HG02938 (cell line): ENCODE results near the gene CEBPE.

Source experiments
- ATAC-seq: cut with Tn5 transposase; IDR thresholded peaks from one replicate; pipeline ENCODE4 v1.9.1; 2021; ENCODE audit warnings: mild to moderate bottlenecking, moderate library complexity; ENCODE audit not compliant: unreplicated experiment

Gene CEBPE

DNA sequence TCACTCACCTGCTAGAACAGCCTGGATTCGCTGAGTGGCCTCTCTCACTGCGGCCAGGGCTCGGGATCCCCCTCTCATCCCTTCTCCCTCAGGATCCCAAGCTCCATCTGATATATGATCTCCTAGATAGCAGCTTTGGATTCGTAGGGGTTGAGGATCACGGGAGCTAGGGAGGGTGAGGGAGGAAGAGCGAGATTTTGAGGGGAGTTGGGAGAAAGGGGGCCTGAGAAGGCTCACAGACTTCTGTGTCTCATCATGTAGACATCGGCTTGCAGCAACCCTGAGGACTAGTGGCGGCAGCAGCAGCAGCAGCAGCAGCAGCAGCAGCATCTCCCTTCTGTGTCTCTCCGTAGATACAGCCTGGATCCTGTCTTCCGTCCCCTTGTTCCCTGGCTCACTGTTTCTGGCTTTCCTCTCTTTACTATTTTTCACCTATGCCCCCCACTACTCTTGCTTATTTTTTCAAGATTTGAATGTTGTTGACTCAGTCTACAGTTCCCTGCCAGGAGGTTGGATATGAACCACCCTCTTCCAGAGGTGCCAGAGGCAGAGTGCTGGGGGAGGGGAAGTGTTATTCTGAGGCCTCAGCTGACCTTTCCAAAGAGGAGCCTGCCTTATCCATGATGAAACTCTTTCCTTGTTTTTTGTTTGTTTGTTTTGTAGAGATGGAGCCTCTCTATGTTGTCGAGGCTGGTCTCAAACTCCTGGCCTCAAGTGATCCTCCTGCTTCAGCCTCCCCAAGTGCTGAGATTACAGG is 14.3 kb downstream of the CEBPE start, which contains the start of gene CIROP:
TSS of gene CIROP (minus strand) at position 399 of the 757 bp plus-strand sequence. CDS start at position 330, 69 bp downstream.
- ATAC-seq = no peak

DNA sequence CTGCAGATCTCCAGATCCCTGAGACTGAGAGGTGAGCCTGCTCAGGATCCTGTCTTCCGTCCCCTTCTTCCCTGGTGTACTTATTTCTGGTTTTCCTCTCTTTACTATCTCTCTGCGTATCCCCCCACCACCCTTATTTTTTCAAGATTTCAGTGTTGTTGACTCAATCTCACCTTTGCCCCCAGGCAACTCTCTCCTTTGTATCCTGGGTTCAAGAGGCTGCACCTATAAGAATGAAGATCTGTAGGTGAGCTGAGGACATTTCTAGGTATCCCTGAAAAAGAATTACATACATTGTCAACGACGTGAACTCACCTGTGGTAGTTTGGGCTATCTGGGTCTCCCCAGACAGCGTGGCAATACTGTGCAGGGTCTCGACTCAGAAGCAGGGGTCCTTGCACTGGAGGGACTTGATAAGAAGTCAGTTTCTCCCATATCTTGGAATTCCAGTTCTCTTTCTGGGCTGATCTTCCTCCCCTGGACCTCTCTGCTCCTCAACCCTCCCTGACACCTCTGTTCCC is 14.9 kb downstream of the CEBPE start:
- no peak for ATAC-seq

DNA sequence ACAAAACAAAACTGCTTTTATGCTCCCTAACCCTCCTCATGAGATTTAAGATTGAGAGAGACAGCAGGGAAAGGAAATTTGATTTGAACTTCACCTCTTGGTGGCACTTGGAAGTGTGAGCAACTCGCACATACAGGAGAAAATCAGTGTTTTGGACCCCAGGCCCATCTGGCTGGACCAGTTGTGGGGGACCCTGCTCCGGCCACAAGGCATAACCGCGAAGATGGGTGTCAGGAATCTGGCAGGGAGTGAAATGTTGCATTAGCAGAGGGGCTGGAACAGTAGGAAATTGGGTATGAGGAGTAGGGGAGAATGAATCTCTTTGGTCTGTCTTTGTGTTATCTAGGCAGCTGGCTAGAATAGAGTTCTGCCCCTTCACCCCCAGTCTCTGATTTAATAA is 15.5 kb downstream of the CEBPE start:
- ATAC-seq = no peak

DNA sequence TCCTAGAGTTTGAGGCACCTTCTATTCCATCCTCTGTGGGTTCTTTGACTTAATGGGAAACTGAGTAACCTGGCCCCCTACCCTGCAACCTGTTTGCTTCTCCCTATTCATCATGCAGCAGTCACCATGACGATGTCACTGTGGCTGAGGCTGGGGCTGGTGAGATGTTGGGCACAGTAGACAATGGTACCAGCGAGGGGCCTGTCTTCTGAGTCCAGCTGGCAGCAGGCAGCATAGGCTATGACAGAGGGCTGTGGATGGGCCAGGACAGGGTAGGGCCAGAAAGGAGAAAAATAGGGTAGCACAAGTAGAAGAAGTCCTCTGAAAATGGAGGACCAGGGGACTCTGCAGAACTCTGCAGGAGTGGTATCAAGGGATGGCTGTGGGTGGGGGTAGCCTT is 16.3 kb downstream of the CEBPE start:
- no peak for ATAC-seq

DNA sequence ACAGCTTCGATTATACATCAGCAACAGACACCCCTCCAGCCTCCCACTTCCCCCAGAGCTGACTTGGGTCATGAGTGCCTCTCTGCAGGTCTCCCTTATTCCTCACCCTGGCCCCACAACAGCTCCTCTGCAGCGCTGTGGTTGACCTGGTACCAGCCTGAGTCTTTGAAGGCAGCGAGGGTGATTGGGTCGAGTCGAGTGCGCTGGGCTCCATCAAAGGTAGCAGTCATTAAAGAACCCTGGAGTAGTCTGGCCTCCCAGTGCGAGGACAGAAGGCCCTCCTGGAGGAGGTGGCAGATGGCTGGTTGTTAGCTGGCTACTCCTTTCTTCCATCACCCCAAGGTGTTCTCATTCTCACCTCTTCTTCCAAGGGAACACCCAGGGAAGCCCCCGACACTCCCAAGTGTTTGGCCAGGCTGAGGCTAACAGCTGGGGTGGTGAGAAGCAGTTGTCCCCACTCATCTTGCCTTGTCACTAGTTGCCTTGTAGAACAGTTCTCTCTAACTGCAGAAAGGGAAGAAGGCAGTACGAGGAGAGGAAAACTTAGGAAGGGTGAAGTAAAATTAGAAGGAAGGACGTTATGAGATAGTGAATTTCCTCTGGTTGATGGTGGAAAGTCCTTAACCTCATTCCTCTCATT is 16.9 kb downstream of the CEBPE start:
- no peak for ATAC-seq

DNA sequence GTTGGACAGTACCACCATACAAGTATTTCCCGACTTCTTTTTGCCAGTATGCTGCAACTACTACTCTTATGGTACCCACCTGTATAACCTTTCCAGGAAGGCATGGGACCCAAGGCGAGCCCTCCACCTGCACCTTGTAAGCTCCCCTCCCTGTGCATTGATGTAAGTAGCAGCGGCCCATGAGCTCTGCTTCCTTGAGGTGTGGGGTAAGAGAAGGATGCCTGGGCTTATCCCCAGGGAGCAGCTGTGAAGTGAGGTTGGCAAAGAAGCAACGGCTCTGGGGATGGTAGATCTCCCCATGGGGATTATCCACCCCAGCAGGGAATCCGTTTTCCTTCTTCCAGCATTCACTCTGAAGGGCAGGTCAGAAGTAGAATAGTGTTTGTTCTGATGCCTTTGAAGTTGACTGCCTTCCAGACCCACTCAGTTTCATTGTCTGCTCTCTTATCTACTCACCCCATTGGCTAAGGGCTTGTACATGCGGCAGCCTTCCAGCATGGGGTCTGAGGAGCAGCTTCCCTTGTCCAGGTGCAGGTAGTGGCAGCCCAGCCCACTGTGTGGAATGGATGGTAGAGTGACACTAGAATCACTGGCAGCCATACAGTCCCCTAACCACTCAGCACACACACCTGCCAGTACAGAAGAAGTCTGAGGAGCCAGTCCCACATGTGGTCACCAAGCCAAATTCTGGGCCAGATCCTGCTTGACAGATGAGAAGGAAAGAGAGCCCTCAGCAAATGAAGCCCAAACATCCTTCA is 17.7 kb downstream of the CEBPE start:
- no peak for ATAC-seq

DNA sequence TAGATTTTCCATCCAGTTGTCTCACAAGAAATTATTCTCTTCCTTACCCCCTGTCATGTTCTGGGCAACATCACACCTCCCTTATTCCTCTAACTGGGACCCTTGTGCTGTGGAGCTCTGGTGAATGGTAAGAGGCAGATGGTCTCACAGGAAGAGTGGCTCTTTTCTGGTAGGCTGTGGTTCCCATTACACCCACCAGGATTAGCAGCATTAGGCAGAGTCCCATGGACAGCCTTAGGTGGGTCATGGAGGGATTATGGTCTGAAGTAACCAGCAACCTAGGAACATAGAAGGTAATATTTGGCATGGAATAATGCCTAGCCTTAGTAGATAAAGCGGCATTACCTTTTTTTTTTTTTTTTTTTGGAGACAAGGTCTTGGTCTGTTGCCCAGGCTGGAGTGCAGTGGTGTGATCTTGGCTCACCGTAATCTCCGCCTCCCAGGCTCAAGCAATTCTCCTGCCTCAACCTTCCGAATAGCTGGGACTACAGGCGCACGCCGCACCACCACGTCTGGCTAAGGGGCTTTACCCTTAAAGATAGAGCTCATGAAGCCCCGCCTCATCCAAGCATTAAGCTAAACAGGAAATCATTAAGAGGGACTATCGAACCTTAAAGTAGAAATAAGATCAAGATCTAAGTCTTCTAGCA is 19.7 kb downstream of the CEBPE start:
- ATAC-seq = no peak

DNA sequence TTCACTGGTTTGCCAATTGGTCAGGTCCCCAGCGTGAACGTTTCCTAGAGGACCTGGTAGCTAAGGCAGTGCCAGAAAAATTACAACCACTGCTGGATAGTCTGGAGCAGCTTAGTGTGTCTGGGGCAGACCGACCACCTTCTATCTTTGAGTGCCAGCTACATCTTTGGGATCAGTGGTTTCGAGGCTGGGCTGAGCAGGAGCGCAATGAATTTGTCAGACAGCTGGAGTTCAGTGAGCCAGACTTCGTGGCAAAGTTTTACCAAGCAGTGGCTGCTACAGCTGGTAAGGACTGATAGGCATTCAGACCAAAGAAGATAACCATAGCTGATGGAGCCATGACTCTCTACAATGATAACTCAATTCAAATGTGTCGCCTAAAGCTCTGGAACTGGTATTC is 21.3 kb downstream of the CEBPE start:
- no peak for ATAC-seq

DNA sequence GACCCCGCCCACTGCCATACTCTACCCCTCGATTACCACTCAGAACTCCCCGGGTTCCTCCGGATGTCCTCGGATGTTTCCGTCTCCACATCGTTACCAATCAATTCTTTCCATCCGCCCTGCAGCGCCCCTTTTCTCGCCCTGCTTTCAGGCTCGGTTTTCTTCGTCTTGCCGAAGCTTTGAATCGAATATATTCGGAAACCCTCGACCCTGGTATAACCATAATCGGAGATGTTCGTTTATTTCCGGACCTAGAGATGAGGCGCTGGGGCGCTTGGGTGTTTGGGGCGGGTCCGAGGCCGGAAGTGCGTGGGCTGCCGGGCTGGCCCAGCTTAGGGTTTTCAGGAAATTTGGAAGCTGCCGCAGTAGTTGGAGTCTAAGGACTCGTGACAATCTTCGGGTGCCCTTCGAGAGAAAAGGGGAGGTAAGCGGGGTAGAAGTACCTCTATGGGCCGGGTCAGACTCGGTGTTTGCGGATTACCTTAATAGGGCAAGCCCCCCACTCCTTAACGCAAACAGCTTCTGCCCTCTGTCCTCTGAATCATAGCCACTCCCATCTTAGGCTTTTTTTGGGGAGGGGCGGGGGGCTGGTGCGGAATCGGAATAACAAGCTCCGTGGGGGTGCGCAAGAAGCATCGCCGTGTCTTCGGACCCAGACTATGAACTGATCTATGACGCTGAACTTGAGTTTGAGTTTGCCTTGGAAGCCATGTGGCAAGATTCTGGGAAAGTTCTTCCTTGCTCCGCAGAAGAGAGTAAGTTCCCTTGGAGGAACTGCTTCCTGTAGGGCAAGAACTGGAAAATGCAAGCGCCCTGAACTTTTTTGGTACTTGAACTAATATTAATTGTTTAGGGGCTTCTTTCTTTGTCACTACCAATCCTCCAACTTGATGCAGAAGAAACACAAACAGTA is 23.6 kb downstream of the CEBPE start, which contains the start of gene C14orf119:
TSS of gene C14orf119 (plus strand) at position 310 of the 913 bp plus-strand sequence. CDS start 2,154 bp downstream, outside the sequence.
- peak; percentile 92 for ATAC-seq

DNA sequence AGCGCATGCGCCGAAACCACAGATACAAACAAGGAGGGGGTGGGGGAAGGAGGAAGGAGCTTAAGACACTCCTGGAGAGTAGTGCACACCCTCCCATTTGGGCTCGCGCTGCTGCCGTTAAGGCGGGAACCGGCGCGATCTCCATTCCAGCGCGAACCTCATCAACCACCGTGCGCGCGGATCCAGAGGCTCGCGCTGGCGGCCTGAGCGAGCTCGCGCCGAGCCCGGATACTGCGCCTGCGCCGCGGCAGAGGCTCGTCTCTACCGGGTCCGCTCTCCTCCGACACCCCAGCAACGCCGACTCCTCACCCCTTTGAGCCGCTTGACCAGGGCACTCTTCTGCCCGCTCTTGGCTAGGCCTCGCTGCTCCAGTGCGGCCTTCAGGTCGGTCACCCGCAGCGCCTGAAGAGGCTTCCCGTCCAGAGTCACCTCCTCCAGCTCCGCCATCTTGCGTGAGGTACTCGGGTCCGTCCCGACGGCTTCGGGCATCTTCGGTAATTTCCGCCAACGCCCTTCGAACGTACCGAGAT is 24.3 kb downstream of the CEBPE start, which contains the start of gene ACIN1:
TSS of gene ACIN1 (minus strand) at position 471 of the 530 bp plus-strand sequence. CDS start at position 447, 24 bp downstream.
- peak; percentile 30 for ATAC-seq

DNA sequence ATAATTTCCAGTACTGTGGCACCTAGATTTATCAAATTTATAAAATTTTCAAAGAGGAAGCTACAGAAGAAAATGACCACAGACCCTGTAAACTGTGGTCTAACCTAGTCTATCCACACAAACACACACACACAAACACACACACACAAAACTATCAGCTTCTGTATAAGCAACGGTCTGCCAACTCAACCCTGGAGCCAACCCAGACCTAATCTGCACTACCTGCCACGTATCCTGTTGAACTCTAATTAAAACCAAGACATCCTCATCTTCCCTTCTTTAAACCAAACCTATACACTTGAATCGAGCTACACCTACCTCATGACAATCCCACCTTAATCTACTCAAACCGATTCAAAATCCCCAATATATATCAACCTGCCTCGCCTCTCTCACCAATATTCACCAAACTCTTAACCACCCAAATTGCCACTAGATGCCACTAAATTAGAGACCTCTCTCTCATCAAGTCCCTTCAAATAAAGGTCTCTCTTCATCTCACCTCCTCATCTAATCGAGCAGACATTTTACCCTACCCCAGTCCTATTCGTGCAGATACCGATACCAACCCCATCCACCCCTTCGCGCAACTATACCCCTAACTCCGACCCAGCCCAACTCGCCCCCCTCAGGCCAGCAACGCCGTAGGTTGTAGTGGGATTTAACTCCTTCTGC is 24.9 kb downstream of the CEBPE start:
- ATAC-seq = no peak

DNA sequence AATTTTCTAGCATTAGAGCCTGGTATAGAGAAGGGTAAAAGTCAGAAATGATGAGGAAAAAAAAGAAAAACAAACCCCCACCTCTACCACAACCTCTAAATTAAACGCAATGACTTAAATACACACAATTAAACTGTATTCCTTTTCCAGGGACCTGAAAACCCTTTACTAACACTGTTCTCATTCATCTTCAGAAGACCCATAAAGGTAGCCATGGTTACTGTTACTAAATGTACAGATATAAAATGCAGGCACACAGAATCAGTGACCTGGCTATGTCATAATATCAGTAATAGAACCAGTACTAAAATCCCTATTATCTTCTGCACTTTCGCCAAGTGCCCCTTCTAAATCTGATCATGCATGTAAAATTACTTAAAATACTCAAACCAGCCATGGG is 25.5 kb downstream of the CEBPE start:
- ATAC-seq = no peak

DNA sequence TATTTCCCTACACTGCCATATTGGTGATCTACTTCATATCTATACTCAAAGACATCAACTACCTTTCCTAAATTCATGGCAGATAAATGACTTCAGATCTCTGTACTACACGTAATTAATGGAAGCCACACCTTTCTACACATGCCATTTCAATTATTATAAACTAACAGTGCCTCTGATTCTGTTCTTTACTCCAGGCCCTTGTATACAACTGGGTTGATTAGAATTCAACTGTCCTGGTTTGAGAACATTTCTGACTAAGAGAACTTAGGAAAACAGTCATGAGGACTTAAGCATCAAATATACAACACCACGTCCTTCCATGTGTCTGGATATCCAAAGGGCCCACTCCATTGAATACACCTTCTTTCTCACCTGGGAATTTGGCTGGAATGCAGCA is 26.0 kb downstream of the CEBPE start:
- ATAC-seq = no peak

DNA sequence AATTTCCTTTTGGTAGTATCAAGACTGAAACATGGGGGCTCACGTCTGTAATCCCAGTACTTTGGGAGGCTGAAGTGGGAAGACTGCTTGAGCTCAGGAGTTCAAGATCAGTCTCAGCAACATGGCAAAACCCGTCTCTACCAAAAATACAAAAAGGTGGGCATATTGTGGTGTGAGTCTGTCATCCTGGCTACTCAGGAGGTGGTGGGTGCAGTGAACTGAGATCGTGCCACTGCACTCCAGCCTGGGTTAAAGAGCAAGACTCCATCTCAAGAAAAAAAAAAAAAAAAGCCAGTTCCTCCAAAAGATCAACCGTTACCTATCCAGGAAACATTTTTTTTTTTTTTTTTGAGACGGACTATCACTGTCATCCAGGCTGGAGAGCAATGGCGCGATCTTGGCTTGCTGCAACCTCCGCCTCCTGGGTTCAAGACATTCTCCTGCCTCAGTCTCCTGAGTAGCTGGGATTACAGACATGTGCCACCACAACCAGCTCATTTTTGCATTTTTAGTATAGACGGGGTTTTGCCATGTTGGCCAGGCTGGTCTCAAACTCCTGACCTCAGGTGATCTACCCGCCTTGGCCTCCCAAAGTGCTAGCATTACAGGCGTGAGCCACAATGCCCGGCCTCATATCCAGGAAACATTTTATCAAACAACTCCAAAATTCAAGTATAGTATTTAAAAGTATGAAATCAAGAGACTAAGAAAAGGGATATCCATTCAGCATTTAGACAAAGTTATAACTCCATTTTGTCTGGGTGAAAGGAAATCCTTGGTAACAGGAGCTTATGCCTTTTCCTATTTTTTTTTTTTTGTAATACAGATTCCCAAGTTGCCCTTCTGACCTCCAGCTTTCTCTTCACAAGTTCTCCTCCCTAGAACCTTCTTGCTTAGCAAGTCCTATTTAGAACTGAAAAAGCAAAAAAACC is 27.5 kb downstream of the CEBPE start:
- ATAC-seq = no peak

DNA sequence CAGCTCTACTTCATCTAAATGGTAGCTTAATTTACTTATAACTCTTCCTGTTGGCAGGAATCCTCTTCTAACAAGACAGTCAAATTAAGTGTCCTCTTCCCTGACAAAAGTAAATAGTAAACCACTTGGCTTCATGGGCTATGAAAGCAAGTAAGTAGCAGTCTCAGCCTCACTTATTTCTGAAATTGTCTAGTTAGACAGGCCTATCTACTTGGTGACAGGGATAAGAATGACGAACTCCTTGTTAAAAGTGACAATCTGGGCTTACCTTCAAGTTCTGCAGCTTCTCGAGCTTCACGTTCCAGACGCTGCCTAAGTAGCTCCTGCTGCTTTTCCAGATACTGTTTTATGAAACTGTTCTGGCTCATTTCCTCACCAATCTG is 28.8 kb downstream of the CEBPE start:
- no peak for ATAC-seq

DNA sequence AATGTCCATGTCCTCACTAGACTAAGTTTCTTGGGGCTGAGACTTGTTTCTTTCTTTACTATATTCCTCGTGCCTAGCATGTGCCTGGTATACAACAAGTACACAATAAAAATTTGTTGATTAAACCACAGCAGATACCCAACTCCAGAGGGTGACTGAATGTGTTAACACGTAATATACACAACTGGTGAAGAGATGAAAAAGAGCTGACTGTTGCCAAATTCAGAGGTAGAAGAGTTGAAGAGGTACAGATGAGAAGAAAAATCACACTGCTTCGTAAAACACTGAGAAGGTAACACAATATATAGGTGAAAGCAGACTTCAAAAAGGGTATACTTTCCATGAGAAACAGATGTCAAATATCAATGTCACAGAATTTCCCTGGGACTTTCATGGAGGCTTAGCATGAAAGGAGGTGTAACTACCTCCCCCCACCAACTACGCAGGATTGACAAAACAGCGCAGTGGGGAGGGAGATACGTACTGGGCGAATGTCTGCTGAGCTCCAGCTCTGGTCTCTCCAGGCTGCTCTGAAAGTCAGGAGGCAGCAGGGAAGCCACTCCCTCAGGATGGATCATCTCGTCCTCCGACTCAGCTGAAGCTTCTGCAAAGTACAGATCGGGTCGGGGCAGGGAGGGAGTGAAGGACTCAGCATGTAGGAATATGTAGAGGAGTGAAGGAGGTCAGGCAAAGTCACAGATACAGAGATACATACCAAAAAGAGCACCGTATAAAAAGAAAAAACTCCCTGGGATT is 29.4 kb downstream of the CEBPE start:
- ATAC-seq = no peak

DNA sequence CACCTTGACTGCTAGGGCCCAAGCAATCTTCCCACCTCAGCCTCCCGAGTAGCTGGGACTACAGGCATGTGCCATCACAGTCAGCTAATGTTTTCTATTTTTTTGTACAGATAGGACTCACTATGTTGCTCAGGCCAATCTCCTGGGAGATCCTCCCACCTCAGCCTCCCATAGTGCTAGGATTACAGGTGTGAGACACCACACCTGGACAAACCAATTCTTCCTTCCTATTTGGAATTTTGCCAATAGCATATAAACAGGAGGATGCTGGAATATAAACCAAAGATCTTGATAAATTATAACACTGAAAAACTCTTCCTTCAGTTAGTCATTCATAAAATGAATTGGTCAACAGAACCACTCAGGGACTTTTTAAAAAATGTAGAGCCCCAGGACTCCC is 32.5 kb downstream of the CEBPE start:
- ATAC-seq = no peak
